ENCODE measurements around the gene ARGLU1. TPM values are rescaled to one million over a fixed set of nuclear protein-coding genes. Genes with fewer than 3 reads are reported as not detected.

The ARGLU1 gene
- total RNA-seq, 1 donor from 2014 or later: 242 TPM

GRCh38 chr13:106513025-106513983 is 54.6 kb downstream of the ARGLU1 start:
- no peaks in the 10 kb centered on the region for H3K27me3 Mint-ChIP-seq (ENCODE audit: unreplicated experiment)
- H3K9me3 Mint-ChIP-seq (ENCODE audit: unreplicated experiment): no peaks in the 10 kb centered on the region
- DNase-seq (ENCODE audit: low spot score): no peak
- TF ChIP-seq CTCF (IDR thresholded peaks at IDR 0.05; ENCODE audit: unreplicated experiment): no peak
- no peak overlapping the region for H3K27ac Mint-ChIP-seq (ENCODE audit: unreplicated experiment)
- no peak overlapping the region for H3K4me3 Mint-ChIP-seq (ENCODE audit: unreplicated experiment)
- peaks cover 36% of the 10 kb centered on the region for H3K4me1 Mint-ChIP-seq (ENCODE audit: unreplicated experiment)
- H3K36me3 Mint-ChIP-seq (ENCODE audit: low read depth, unreplicated experiment): peaks cover 45% of the 10 kb centered on the region

- TF ChIP-seq CTCF (IDR thresholded peaks at IDR 0.05; ENCODE audit: unreplicated experiment): no peak
- no peak overlapping the region for H3K4me3 Mint-ChIP-seq (ENCODE audit: unreplicated experiment)
- no peaks in the 10 kb centered on the region for H3K9me3 Mint-ChIP-seq (ENCODE audit: unreplicated experiment)
- H3K36me3 Mint-ChIP-seq (ENCODE audit: low read depth, unreplicated experiment): peaks cover 55% of the 10 kb centered on the region
- peaks cover 11% of the 10 kb centered on the region for H3K4me1 Mint-ChIP-seq (ENCODE audit: unreplicated experiment)
- peaks cover 4% of the 10 kb centered on the region for H3K27me3 Mint-ChIP-seq (ENCODE audit: unreplicated experiment)
- no peak for DNase-seq (ENCODE audit: low spot score)
- peak overlapping the region; percentile 50 for H3K27ac Mint-ChIP-seq (ENCODE audit: unreplicated experiment)
These were observed 60.2 kb downstream of the ARGLU1 start for GRCh38 chr13:106507560-106508274.

GRCh38 chr13:106506286-106506685 is 61.7 kb downstream of the ARGLU1 start:
- Mint-ChIP-seq H3K27me3 (ENCODE audit: unreplicated experiment) (peaks cover 4% of the 10 kb centered on the region), H3K9me3 (ENCODE audit: unreplicated experiment) (no peaks in the 10 kb centered on the region), H3K4me3 (ENCODE audit: unreplicated experiment) (no peak overlapping the region), H3K4me1 (ENCODE audit: unreplicated experiment) (peaks cover 20% of the 10 kb centered on the region), H3K27ac (ENCODE audit: unreplicated experiment) (no peak overlapping the region), H3K36me3 (ENCODE audit: low read depth, unreplicated experiment) (peaks cover 53% of the 10 kb centered on the region)
- DNase-seq (ENCODE audit: low spot score): no peak
- TF ChIP-seq CTCF (IDR thresholded peaks at IDR 0.05; ENCODE audit: unreplicated experiment): no peak

- TF ChIP-seq CTCF (IDR thresholded peaks at IDR 0.05; ENCODE audit: unreplicated experiment): no peak
- H3K27me3 Mint-ChIP-seq (ENCODE audit: unreplicated experiment): peaks cover 4% of the 10 kb centered on the region
- H3K4me3 Mint-ChIP-seq (ENCODE audit: unreplicated experiment): no peak overlapping the region
- H3K36me3 Mint-ChIP-seq (ENCODE audit: low read depth, unreplicated experiment): peaks cover 49% of the 10 kb centered on the region
- peaks cover 23% of the 10 kb centered on the region for H3K4me1 Mint-ChIP-seq (ENCODE audit: unreplicated experiment)
- no peak overlapping the region for H3K27ac Mint-ChIP-seq (ENCODE audit: unreplicated experiment)
- no peak for DNase-seq (ENCODE audit: low spot score)
- no peaks in the 10 kb centered on the region for H3K9me3 Mint-ChIP-seq (ENCODE audit: unreplicated experiment)
These were observed 62.2 kb downstream of the ARGLU1 start for GRCh38 chr13:106505732-106506131.
